22Rv1 (cell line): ENCODE data around the gene DDX41.
"Not testable (repeated sequence)": the region's sequence is repeated elsewhere in the genome, so short reads cannot be mapped to it uniquely, and the experiment has no call there.

Source experiments
- H3K27ac ChIP-seq: fragments of 450-650 bp; 2 replicates; pipeline ENCODE4 v1.5.1; 2017
- CTCF ChIP-seq: fragments of 450-650 bp; IDR thresholded peaks from 2 replicates; pipeline ENCODE4 v1.5.1; 2017; ENCODE audit warnings: mild to moderate bottlenecking
- ZFX ChIP-seq: fragments of 450-650 bp; IDR thresholded peaks from 2 replicates; pipeline ENCODE4 v1.6.1; 2017; ENCODE audit warnings: antibody characterized with exemption, borderline replicate concordance

Gene DDX41

GRCh38 chr5:177516601-177517568 is at the start of gene DDX41:
DDX41 (minus strand) TSS chr5:177516961; CDS start chr5:177516945, 16 bp downstream.
- TF ChIP-seq ZFX = no peak
- peak; percentile 7; the same call in 1 of the 2 replicates for TF ChIP-seq CTCF
- H3K27ac ChIP-seq = peak within 1 kb of the TSS; percentile 88

GRCh38 chr5:177565046-177565445 is 48.3 kb upstream of the DDX41 start:
- TF ChIP-seq ZFX = no peak
- TF ChIP-seq CTCF = no peak
- H3K27ac ChIP-seq = no peak overlapping the region

GRCh38 chr5:177559446-177559941 is 42.7 kb upstream of the DDX41 start:
- not testable (repeated sequence) for H3K27ac ChIP-seq

- H3K27ac ChIP-seq = no peak overlapping the region
- no peak for TF ChIP-seq CTCF
- TF ChIP-seq ZFX = no peak
These were observed 41.0 kb upstream of the DDX41 start for GRCh38 chr5:177557796-177558195.

- TF ChIP-seq CTCF (no peak), ZFX (no peak)
- no peak overlapping the region for H3K27ac ChIP-seq
These were observed 40.4 kb upstream of the DDX41 start for GRCh38 chr5:177557041-177557647.

- TF ChIP-seq CTCF = no peak
- TF ChIP-seq ZFX = no peak
- no peak overlapping the region for H3K27ac ChIP-seq
These were observed 38.9 kb upstream of the DDX41 start for GRCh38 chr5:177555665-177556064.

- TF ChIP-seq ZFX = no peak
- no peak for TF ChIP-seq CTCF
- H3K27ac ChIP-seq = peak overlapping the region; percentile 72
These were observed 38.5 kb upstream of the DDX41 start for GRCh38 chr5:177555228-177555627.
